Brain pericyte (primary cell): ENCODE data around the gene PSMD14.
"Not testable (repeated sequence)": the region's sequence is repeated elsewhere in the genome, so short reads cannot be mapped to it uniquely, and the experiment has no call there.

Experiments used
- DNase-seq: peaks from one replicate; pipeline ENCODE4 v3.0.0-alpha.2; 2012; ENCODE audit warnings: low read depth, low spot score

Gene PSMD14

DNA sequence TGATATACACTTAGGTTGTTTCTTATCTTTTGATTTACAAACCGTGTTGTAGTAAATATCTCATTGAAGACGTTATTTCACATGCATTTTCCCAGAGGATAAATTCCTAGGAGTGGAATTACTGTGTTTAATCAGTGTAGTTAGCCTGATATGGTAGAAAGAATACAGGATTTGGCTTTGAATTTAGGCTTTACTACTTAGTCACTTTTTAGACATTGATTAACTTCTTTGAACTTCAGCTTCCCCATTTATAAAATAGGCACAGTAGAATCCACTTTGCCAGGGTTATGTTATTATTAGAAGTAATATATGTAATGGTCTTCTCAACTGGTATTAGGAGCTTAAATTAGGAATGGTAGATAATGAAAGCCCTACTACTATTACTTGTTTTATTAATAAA, 27.4 kb downstream of the PSMD14 start:
- no peak for DNase-seq

DNA sequence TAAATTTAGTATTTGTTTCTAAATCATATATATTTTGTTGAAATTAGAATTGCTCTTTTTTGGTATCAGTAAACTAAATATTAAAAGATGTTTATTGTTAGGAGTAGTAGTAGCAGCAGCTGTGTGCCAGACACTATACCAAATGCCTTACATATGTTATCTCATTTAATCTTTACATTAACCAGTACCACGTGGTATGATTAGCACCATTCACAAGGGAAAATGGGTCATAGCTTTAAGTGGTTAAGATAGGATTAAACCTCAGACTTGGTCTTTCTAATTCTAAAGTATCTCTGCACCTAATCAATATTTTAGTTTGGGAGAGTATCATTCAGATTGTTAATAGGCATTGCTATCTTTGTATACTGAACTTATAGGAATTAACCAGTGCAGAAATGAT, 29.0 kb downstream of the PSMD14 start:
- DNase-seq, result no peak

DNA sequence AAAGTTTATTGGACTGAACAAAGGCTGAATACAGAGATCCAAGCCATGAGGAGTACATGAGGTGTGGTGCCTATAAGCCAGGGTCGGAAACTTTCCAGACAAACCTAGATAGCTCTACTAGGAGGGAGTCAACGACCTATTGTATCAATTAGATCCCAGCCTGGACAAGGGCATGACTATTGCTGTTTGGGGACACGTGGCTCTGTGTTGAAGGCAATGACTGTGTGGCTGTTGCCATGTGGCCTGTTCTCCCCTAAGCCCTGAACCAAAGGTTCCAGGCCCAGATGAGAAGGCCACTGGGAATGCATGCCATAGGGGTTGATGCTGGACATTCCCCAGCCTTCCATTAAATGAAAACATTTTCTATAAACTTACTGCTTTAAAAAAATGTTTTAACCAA, 31.3 kb downstream of the PSMD14 start:
- DNase-seq, result not testable (repeated sequence)

DNA sequence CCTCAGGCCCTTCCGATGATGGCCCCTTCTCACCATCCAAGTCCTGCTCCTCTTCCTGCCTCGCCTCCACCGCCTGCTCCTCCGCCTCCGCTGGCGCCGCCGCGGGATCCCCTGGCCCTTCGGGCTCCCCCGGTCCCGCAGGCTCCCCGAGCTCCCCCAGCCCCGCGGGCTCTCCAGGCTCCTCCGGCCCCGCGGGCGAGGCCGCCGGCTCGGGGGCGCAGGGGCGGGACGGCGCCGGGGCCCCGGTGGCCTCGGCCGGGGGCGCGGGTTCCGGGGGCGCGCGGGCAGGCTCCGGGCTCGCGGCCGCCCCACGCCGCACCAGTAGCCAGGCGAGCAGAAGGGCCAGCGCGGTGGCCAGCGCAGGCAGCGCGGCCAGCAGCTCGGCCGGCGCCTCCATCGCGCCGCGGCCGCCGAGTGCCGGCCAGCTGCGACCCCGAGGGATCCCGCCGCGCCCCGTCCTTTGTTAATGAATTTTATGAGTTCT, 32.7 kb downstream of the PSMD14 start:
- not testable (repeated sequence) for DNase-seq

DNA sequence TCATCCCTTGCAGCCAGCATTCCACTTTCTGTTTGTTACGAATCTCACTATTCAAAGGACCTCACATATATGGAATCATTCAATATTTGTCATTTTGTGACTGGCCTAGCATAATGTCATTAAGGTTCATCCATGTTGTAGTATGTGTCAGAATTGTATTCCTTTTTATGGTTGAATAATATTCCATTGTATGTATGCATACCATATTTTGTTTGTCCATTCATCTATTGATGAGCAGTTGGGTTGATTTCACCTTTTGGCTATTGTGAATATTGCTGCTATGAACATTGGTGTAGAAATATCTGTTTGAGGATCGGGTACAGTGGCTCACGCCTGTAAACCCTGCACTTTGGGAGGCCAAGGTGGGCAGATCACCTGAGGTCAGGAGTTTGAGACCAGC, 35.0 kb downstream of the PSMD14 start:
- no peak for DNase-seq

DNA sequence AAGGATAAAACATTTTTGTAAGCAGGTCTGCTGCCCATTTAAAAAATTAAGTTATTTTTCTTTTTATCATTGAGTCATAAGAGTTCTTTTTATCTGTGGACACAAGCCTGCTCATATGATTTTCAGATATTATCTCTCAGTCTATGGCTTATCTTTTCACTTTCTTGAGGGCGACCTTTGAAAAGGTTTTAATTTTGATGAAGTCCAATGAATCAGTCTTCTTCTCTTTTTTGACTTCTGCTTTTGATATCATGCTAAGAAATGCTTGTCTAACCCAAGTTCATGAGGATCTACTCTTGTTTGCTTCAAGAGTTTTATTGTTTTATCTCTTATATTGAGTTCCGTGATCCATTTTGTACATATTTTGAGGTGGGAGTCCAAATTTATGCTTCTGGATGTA, 36.5 kb downstream of the PSMD14 start:
- DNase-seq, result no peak

DNA sequence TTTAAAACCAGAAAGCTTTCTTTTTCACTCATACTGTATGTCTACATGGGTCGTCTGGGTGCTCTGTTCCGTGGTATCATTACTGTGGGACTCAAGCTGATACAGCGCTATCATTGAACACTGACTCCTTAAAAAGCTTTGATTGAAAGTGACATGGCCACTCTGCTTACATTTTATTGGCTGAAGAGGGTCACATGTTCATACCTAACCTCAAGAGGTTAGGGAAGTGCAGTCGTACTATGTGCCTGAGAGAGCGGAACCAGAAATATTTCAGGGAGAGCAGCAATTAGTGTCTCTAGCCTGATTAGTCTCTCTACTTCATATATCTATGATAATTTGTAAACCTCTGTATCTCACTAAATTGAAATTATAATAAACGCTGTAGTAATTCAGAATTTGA, 43.5 kb downstream of the PSMD14 start:
- DNase-seq, result no peak

DNA sequence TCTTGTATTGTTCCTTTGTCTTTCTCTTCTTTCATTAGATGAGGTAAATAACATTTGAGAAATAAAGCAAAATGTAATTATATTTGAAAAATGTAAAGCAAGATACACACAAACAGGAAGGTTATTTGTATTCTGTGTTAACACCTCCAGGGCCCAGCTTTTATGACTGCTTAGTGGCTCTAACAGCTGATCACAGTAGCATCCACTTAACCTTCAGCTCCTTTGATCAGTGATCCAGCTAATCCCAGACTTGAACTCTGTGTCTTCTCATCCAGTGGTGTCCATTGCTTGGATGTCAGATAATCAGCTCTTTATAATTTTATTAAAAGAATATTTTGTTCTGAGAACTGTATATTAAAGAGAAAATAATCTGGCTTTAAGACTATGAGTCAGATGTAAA, 44.5 kb downstream of the PSMD14 start:
- no peak for DNase-seq

DNA sequence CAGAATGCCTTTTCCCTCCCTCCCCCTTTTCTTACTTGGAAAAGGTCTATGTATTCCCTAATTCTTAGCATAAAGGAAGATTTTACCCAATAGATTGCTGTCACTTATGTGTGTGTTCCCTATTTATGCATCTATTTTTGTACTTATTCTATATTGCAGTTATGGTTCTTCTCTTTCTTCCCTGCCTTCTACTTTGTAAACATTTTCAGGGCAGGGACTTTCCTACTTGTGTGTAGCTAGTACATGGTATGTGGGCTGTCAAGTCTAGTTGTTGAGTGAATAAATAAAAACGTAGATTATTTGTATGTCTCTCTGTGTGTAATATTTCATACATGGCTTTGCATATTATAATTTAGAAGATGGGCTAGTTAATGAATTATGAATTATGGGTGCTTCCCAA, 45.3 kb downstream of the PSMD14 start:
- DNase-seq, result no peak

DNA sequence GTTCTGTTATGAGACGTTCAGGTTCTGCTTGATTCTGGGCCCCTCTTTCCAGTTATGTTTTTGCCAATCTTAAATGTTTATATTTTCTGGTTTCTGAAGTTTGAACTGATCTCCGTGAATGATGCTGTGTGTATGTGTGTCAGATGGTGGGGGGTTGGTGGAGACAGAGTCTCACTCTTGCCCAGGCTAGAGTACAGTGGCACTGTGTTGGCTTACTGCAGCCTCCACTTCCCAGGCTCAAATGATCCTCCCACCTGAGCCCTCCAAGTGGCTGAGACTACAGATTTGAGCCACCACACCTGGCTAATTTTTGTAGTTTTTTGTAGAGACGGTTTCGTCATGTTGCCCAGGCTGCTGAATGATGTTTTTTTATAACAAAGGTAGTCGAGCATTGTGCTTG, 45.9 kb downstream of the PSMD14 start:
- DNase-seq, result no peak

DNA sequence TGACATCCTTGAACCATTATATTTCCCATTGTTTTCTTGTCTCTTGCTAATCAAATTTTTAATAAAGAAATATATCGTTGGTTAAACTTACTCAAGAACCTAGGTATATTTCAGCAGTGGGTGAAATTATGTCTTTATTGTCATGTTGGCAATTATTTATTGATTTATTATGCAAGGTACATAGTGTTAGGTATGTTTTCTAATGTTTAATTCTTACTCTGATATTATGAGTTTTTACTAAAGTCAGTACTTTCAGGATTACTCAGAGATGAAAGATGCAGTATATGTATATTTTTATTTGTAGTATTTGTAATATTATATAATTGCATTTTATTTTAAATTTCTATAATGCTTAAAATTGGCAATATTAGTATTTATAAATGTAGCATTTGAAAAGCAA, 46.9 kb downstream of the PSMD14 start:
- DNase-seq, result no peak

DNA sequence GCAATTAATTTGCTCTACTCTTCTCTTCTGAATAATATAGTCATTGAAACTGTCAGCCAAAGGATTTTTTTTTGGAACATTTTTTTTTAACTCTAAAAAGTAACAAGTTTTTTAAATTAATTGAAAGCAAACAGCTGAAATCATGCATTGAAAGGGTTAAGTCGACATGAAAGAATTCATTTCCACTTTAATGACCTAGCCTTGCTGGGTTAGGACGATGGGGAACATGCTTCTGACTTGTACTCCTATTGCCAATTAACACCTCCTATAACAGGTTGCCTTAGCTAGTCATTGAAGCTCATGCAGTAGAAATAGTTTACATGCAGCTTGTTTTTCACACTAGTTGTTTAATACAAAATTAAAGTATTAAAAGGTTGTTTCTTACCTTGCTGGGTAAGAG, 47.8 kb downstream of the PSMD14 start:
- no peak for DNase-seq

DNA sequence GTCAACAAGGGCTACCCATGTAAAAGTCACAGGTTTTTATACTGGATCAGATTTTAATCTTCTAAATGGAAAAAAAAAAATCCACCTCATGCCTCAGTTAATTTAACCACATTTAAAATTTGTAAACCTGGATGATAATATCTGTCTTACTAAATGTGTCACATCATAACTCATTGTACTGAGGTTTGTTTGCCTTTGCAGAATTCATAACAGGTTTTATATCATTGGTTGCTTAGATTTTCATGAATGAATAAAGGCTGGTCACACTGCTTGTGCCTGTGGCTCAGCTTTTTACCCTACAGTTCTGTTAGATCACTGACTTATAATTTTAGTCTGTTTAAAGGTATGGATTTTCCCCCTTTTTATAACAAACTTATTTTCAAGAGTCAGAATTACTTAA, 48.9 kb downstream of the PSMD14 start:
- DNase-seq, result no peak

DNA sequence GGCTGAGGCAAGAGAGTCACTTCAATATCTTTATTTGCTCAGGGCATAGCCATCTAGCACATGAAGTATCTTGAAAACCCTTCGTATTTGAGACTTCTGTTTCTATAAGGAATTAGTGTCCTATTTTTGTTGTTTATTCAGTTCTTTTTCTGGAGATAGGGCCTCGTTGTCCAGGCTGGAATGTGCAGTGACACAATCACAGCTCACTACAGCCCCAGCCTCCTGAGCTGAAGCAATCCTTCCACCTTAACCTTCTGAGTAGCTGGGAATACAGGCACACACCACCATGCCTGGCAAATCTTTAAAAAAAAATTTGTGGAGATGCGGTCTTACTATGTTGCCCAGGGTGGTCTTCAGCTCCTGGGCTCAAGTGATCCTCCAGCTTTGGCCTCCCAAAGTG, 50.6 kb downstream of the PSMD14 start:
- no peak for DNase-seq

DNA sequence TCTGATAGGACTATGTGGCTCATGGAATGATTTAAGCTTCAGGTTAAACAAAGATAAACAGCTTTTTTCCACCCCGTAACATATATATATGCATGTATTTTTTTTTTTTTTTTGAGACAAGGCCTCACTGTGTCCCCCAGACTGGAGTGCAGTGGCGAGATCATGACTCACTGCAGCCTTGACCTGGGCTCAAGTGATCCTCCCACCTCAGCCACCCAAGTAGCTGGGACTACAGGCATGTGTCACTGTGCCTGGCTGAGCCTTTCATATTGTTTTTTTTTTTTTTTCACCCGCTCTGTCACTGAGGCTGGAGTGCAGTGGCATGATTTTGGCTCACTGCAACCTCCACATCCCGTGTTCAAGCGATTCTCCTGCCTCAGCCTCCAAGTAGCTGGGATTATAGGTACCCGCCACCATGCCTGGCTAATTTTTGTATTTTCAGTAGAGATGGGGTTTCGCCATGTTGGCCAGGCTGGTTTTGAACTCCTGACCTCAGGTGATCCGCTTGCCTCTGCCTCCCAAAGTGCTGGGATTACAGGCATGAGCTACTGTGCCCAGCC, 52.0 kb downstream of the PSMD14 start:
- not testable (repeated sequence) for DNase-seq

DNA sequence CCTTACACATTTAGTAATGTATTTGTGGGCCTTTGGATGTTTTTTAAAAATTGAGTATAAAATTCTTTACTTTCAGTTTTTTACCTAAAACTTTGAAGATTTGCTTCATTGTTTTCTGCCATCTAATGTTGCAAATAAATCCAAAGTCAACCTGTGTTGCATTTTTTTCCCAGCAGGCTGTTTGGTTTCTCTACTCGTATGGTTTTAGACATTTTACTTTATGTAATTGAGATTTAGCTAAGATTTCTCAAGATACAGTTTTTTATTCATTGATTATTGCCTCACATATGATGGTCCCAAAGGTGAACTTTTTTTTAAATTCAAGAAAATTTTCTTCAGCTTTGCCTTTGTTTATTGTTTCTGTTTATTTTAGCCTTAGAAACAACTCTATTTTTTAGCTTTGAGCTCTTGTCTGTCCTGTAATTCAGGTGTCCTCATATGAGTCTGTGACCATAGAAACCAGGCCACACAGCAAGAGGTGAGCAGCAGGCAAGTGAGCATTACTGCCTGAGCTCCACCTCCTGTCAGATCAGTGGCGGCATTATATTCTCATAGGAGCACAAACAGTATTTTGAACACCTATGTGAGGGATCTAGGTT, 54.4 kb downstream of the PSMD14 start:
- no peak for DNase-seq

DNA sequence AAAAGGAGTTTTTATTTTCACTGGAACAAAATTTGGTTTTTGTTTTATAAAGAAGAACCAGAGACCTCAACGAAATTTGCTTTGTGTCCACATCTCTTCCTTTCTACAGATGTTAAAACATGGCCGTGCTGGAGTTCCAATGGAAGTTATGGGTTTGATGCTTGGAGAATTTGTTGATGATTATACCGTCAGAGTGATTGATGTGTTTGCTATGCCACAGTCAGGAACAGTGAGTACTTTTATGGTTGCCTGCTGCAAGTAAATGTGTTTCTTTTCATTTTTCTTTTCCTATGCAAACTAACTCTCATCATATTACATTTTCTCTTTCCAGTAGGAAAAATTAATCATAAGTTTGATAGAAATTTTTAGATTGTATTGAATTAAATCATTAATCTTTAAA, 59.5 kb downstream of the PSMD14 start:
- DNase-seq, result no peak

DNA sequence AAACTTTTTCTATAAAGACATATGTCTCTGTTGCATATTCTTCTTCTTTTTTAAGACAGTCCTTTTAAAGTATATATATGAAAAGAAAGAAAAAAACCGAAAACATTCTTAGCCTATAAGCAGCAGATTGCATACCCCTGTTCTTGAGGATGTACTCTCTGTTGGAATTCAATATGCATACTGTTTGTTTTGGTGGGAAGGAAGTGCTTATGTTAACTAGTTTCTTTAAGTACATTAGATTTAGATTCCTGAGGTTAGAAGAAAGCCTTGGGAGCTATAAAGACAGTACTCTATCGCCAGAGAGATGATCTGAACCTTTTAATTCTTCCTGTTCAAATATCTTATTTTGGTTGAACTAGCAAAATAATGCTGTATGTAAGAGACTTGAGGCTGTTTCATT, 61.1 kb downstream of the PSMD14 start:
- DNase-seq, result no peak

DNA sequence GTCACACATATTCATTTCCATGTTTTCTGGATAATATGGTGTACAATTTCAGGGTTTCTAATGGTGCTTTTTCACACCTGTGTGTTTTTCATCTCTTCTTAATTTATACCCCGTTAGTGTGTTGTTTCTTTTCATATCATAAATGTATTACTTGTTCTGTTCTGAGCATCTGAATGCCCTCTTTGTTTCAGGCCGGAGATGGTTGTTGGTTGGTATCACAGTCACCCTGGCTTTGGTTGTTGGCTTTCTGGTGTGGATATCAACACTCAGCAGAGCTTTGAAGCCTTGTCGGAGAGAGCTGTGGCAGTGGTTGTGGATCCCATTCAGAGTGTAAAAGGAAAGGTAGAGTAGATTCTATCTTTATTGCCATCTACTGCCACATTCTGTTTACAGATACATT, 62.8 kb downstream of the PSMD14 start:
- no peak for DNase-seq

DNA sequence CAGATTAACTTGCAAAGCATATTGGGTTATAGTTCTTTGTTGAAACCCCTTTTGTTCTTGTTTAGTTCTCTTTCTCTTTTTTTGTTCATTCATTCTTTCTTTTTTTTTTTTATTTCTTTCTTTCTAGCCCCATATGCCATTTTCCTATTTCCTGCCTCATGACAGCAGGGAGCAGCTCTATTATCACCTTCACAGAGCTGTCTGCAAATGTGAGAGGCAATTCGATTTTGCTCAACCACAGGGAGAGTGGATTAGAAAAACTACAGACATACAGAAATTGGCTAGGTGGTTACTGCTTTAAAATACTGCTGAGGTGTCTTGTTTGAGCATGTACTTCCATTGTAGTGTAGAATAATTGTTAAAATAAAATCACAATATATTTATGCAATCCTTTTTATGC, 63.6 kb downstream of the PSMD14 start:
- no peak for DNase-seq

DNA sequence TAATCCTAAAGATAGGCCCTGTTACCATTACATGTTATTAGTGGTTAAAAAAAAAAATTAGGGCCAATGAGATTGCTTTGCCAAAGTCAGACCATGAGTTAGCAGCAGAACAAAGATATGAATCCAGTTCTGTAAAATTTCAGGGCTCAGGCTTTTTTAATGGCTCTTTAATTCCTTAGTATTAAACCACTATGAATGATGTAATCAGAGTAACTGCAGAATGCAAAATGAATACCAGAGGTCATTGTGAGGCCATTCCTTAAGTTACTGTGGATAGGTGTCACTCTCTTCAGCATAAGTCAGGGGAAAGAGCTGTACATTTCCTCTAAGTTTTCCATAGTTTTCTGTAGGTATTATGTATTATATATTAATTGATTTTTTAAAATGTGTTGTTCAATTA, 65.7 kb downstream of the PSMD14 start:
- no peak for DNase-seq

DNA sequence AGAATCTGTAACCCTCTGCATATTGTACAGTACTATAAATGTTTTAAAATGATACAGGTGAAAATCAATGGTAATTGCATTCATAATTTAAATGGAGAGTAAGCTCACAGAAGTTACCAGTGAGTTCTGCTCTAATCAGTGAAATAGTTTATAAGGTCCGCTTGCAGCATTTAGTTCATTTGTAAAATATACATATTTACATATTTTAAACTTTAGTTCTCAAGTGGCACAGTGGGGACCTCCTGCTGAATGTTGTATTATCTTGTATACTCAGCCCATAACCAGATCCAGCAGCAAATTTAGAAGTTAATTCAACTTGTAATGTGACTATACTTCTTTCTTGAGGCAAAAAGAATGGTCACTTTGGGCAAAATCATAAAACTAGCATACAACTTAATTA, 66.2 kb downstream of the PSMD14 start:
- DNase-seq, result no peak

DNA sequence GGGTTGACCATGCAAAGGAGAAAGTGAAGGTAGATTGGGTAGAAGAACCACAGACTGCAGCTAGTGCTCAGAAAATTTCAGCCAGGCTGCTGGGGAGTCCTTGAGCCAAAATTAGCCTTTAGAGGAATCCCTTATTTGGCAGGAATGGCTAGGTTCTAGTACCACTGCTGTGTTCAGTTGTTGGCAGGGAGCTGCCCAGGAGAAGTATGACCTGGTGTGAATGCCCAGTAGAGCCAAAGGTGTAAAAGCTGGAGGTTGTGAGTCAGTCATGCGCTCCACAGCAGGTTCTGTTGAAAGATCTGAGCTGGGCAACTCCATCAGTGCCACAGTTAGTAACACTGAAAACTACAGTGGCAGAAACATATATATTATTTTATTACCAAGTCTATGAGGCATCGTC, 71.5 kb downstream of the PSMD14 start:
- no peak for DNase-seq

DNA sequence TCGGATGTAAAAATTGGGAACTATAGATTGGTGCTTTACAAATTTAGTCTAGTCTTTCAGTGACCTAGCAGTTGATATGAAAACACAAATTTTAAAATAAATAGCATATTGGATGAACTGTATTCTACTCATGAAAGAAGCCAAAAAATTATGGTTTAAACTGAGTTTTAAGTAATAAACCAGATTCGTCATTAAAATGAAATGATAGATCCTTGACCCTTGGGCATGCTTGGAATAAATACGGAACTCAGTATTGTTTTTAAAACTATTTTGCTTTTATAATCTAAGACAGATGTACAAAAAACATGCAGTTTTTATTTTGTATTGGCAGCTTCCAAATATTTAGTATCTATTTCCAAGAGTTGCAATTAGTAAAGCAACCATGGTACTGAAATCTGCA, 73.3 kb downstream of the PSMD14 start:
- DNase-seq, result no peak
